AG04450 (cell line): ENCODE measurements around the gene GSTM2. TPM values are rescaled to one million over a fixed set of nuclear protein-coding genes. Genes with fewer than 3 reads are reported as not detected.
"Not testable (repeated sequence)": the region's sequence is repeated elsewhere in the genome, so short reads cannot be mapped to it uniquely, and the experiment has no call there.

ENCODE experiments used
- CTCF ChIA-PET: fragments of 300-600, 350-600 bp; formaldehyde crosslinking; extraction: SDS; loops from one replicate; lab custom pipeline; 2022; ENCODE audit warnings: antibody characterized with exemption, inconsistent platforms; lab: Charles Lee
- POLR2A ChIA-PET: fragments of 350-600 bp; formaldehyde crosslinking; extraction: SDS; loops from one replicate; lab custom pipeline; 2021; ENCODE audit warnings: antibody characterized with exemption, inconsistent platforms; lab: Yijun Ruan, JAX
- DNase-seq: peaks from one replicate; pipeline ENCODE4 v3.0.0-alpha.2; 2011; ENCODE audit warnings: low read depth, low spot score
- H3K27ac ChIP-seq: one replicate; pipeline ENCODE4 v1.5.1; 2012; ENCODE audit warnings: low read depth, low read length, control low read depth
- H3K27me3 ChIP-seq: one replicate; pipeline ENCODE4 v1.6.0; 2012; ENCODE audit warnings: low read length; ENCODE audit not compliant: control insufficient read depth, insufficient read depth
- H3K4me3 ChIP-seq: 2 replicates; pipeline ENCODE4 v1.5.1; 2011; ENCODE audit warnings: mild to moderate bottlenecking, low read depth, low read length, control low read depth
- H3K9me3 ChIP-seq: 2 replicates; pipeline ENCODE4 v1.5.1; 2012; ENCODE audit warnings: low read length; ENCODE audit not compliant: control insufficient read depth, insufficient read depth
- polyA plus RNA-seq: library from polyadenylated mRNA; depleted of rRNA; stranded (reverse); fragments of >200 nt; gene quantifications from 2 replicates; pipeline ENCODE4 v1.2.3, GENCODE V29; 2011
- TF ChIP-seq, protein P1 (sequence below): IDR thresholded peaks from 2 replicates; pipeline ENCODE4 v1.5.1; 2011; ENCODE audit warnings: low read depth, low read length, control low read depth, inconsistent platforms

The GSTM2 gene
- polyA plus RNA-seq, 1 experiment: 90.2 TPM

- Histone ChIP-seq H3K27ac (no peak overlapping the region), H3K4me3 (no peak overlapping the region), H3K9me3 (no peaks in the 10 kb centered on the region), H3K27me3 (no peaks in the 10 kb centered on the region)
- TF ChIP-seq, protein P1, sequence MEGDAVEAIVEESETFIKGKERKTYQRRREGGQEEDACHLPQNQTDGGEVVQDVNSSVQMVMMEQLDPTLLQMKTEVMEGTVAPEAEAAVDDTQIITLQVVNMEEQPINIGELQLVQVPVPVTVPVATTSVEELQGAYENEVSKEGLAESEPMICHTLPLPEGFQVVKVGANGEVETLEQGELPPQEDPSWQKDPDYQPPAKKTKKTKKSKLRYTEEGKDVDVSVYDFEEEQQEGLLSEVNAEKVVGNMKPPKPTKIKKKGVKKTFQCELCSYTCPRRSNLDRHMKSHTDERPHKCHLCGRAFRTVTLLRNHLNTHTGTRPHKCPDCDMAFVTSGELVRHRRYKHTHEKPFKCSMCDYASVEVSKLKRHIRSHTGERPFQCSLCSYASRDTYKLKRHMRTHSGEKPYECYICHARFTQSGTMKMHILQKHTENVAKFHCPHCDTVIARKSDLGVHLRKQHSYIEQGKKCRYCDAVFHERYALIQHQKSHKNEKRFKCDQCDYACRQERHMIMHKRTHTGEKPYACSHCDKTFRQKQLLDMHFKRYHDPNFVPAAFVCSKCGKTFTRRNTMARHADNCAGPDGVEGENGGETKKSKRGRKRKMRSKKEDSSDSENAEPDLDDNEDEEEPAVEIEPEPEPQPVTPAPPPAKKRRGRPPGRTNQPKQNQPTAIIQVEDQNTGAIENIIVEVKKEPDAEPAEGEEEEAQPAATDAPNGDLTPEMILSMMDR: no peak
- POLR2A ChIA-PET: no interaction called here
- DNase-seq: no peak
- CTCF ChIA-PET: no interaction called here
Measured at GRCh38 chr1:109659145-109659544, 8.7 kb upstream of the GSTM2 start.

DNA sequence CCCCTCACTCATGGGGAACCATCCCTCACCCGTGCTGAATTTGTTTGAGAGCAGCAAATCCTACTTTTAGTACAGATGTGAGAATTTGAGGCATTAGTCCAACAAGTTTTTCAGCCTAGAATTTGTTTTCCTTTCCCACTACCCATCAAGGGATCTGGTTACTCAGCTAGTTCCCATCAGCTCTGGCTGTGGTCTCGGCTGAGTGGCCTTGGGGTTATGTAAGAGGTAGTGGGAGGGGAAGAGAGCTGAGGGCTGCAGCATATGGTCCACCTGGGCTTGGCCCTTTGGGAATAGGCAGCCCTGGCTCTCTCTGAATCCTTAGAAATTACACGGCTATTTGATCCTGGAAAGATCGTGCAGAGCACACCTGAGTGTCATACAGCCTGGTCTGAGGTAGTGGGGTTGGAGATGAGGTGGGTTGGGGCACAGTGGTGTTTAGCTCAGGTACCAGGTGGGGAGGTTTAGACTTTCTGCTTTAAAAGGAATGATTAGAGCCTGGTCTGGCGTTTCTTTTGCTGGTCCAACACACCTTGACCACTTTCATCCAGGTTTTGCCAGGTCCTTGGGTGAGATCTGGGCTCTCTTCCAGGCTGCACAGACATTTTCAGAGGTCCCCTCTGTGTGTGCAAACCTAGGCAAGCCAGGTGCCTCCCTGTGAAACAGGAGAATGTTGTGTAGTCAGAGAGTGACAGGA is 7.7 kb upstream of the GSTM2 start:
- no peak for DNase-seq
- Histone ChIP-seq H3K9me3 (no peaks in the 10 kb centered on the region), H3K4me3 (no peak overlapping the region), H3K27me3 (no peaks in the 10 kb centered on the region), H3K27ac (no peak overlapping the region)
- ChIA-PET CTCF (no interaction called here), POLR2A (no interaction called here)
- TF ChIP-seq, protein P1: no peak

DNA sequence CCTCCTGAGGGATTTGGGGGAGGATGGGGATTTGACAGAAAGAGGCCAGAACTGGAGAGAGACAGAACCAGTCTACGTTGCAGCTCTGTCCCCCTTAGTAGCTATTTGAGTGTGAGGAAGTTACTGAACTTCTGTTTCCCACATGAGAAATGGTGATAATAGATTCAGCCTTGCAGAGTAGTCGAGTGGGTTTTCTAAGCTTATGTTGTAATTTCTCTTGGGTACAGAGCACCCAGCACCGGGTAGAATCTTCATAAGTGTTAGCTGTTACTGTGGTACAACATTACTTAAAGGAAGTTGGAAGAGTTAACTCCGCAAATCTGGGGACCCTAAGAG is 7.2 kb upstream of the GSTM2 start:
- POLR2A ChIA-PET, CTCF ChIA-PET, DNase-seq: not testable (repeated sequence)

DNA sequence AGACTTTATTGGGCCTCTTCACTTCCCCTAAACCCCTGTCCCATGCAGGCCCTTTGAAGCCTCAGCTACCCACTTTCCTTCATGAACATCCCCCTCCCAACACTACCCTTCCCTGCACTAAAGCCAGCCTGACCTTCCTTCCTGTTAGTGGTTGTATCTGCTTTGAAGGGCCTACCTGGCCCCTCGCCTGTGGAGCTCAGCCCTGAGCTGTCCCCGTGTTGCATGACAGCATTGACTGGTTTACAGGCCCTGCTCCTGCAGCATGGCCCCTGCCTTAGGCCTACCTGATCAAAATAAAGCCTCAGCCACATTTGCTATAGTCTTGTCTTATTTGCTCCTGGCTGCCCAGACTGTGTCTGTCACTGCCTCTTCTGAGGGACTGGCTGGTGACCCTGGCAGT is 6.5 kb upstream of the GSTM2 start:
- TF ChIP-seq, protein P1: no peak
- ChIA-PET CTCF (interaction anchor here (1.2 kb wide), 1 partner anchor 32 kb away, joined by 3 read pairs; no protein-coding TSS in a partner anchor), POLR2A (interaction anchor here (0.6 kb wide), 1 partner anchor 562 kb away, joined by 4 read pairs; no protein-coding TSS in a partner anchor)
- Histone ChIP-seq H3K27me3 (no peaks in the 10 kb centered on the region), H3K9me3 (no peaks in the 10 kb centered on the region), H3K27ac (no peak overlapping the region), H3K4me3 (no peak overlapping the region)
- DNase-seq: no peak

More for the DNA sequence above, 7.2 kb upstream of the GSTM2 start:
- not testable (repeated sequence) for H3K4me3 ChIP-seq, H3K27me3 ChIP-seq, H3K9me3 ChIP-seq, H3K27ac ChIP-seq

- TF ChIP-seq, protein P1: no peak
- ChIA-PET CTCF (interaction anchor here (2.8 kb wide), 1 partner anchor 25 kb away, joined by 13 read pairs; no protein-coding TSS in a partner anchor), POLR2A (interaction anchor here (0.6 kb wide), 1 partner anchor 99 kb away, joined by 6 read pairs; no protein-coding TSS in a partner anchor)
- H3K9me3 ChIP-seq: no peaks in the 10 kb centered on the region
- H3K27me3 ChIP-seq: no peaks in the 10 kb centered on the region
- no peak overlapping the region for H3K27ac ChIP-seq
- no peak overlapping the region for H3K4me3 ChIP-seq
- no peak for DNase-seq
Measured at GRCh38 chr1:109664671-109665070, 3.2 kb upstream of the GSTM2 start.
